Subcutaneous adipose tissue (tissue), 4 donors: ENCODE results near the gene MAP1LC3B. TPM values are rescaled to one million over a fixed set of nuclear protein-coding genes. Genes with fewer than 3 reads are reported as not detected.

ENCODE experiments used
- CTCF ChIP-seq: fragments of 450-650 bp; IDR thresholded peaks from one replicate; pipeline ENCODE4 v1.5.1; 2016; ENCODE audit warnings: low read depth, mild to moderate bottlenecking, control low read depth, antibody characterized with exemption, moderate library complexity
- total RNA-seq, 4 donors: library from RNA; depleted of rRNA; stranded (reverse); fragments of >200 nt; gene quantifications; one replicate each; pipeline ENCODE4 v1.1.0, GENCODE V29; 2016

Gene MAP1LC3B
- total RNA-seq, 4 donors from 2014 or later = 81.7 to 172 (median 101) TPM

GRCh38 chr16:87361916-87362619 lies 30.1 kb upstream of the MAP1LC3B start:
- no peak for TF ChIP-seq CTCF

GRCh38 chr16:87363771-87364455 lies 28.2 kb upstream of the MAP1LC3B start:
- no peak for TF ChIP-seq CTCF

- no peak for TF ChIP-seq CTCF
These were observed 27.0 kb upstream of the MAP1LC3B start for GRCh38 chr16:87365021-87365713.

GRCh38 chr16:87366288-87366687 lies 25.8 kb upstream of the MAP1LC3B start:
- no peak for TF ChIP-seq CTCF

- no peak for TF ChIP-seq CTCF
These were observed 25.2 kb upstream of the MAP1LC3B start for GRCh38 chr16:87366930-87367329.

DNA sequence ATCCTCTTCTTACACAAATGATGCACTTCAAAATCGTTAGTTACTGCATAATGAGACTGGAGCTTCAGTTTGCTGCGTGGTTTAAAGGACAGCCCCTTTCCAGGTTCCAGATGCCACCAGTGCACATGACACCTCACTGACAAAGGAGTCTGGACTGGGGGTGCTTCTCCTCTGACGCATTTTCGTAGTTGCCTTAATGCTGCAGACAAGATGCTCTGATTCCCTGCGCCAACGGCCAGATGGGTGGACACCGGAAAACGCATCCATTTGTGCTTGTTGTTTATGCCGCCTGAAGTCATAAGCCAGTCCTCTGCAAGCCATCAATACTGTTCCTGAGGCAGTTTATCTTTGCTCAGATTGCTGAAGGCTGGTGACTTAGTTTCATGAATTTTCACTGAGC lies 24.6 kb upstream of the MAP1LC3B start:
- TF ChIP-seq CTCF = no peak
